Fibroblast of lung (primary cell): ENCODE data around the gene KCNMA1. TPM values are rescaled to one million over a fixed set of nuclear protein-coding genes. Genes with fewer than 3 reads are reported as not detected.

ENCODE experiments used
- DNase-seq, 2 donors: peaks; one replicate each; pipeline versions ENCODE4 v3.0.0 to v3.0.0-alpha.2; 2010; ENCODE audit warnings: low read depth in 2 of 2
- H2AFZ ChIP-seq: 2 replicates; pipeline ENCODE4 v1.5.1; 2012; ENCODE audit warnings: low read length, control low read depth, inconsistent platforms
- H3K27ac ChIP-seq: 2 replicates; pipeline ENCODE4 v1.5.1; 2011; ENCODE audit warnings: low read length, control low read depth; ENCODE audit not compliant: insufficient read depth
- H3K27me3 ChIP-seq: 2 replicates; pipeline ENCODE4 v1.5.1; 2011; ENCODE audit warnings: mild to moderate bottlenecking, low read length; ENCODE audit not compliant: control insufficient read depth, insufficient read depth
- H3K36me3 ChIP-seq: 2 replicates; pipeline ENCODE4 v1.5.1; 2011; ENCODE audit warnings: low read length; ENCODE audit not compliant: control insufficient read depth, insufficient read depth
- H3K4me1 ChIP-seq: 2 replicates; pipeline ENCODE4 v1.5.1; 2011; ENCODE audit warnings: low read length; ENCODE audit not compliant: control insufficient read depth, insufficient read depth; ENCODE audit errors: extremely low read depth
- H3K4me2 ChIP-seq: 2 replicates; pipeline ENCODE4 v1.5.1; 2011; ENCODE audit warnings: low read length, control low read depth; ENCODE audit not compliant: insufficient read depth; ENCODE audit errors: extremely low read depth
- H3K4me3 ChIP-seq, 4 experiments: fragments of 200-600 bp in 1 of 4; sonication (generic) in 1 of 4; replicated peaks in 1 of 4; 2 replicates each; pipeline ENCODE4 v1.5.1; 2011 to 2016; ENCODE audit warnings: low read length in 4 of 4, low read depth in 3 of 4, mild to moderate bottlenecking in 3 of 4, control low read depth in 2 of 4, inconsistent platforms in 1 of 4, mixed read lengths in 1 of 4; ENCODE audit not compliant: insufficient read depth in 1 of 4; ENCODE audit errors: control extremely low read depth in 1 of 4
- H3K79me2 ChIP-seq: 2 replicates; pipeline ENCODE4 v1.5.1; 2012; ENCODE audit warnings: mild to moderate bottlenecking, low read length, inconsistent platforms; ENCODE audit not compliant: control insufficient read depth, insufficient read depth
- H3K9ac ChIP-seq: 2 replicates; pipeline ENCODE4 v1.5.1; 2011; ENCODE audit warnings: mild to moderate bottlenecking, low read length, control low read depth; ENCODE audit not compliant: insufficient read depth
- H3K9me3 ChIP-seq: 2 replicates; pipeline ENCODE4 v1.5.1; 2012; ENCODE audit warnings: low read depth, low read length; ENCODE audit not compliant: control insufficient read depth, insufficient read depth
- H4K20me1 ChIP-seq: 2 replicates; pipeline ENCODE4 v1.5.1; 2011; ENCODE audit warnings: low read length; ENCODE audit not compliant: control insufficient read depth, insufficient read depth; ENCODE audit errors: extremely low read depth
- EZH2 ChIP-seq: IDR thresholded peaks from 2 replicates; pipeline ENCODE4 v1.5.1; 2012; ENCODE audit warnings: low read length, control low read depth, mild to moderate bottlenecking; ENCODE audit errors: missing control alignments
- polyA plus RNA-seq, 2 donors: library from polyadenylated mRNA; depleted of rRNA in 1 of 2; stranded (reverse) in 1 of 2; unstranded in 1 of 2; fragments of >200 nt; gene quantifications; 2 replicates each; pipeline ENCODE4 v1.2.1, GENCODE V29; 2011 to 2012; ENCODE audit warnings: missing spikeins in 1 of 2
- total RNA-seq: library from RNA; depleted of rRNA; stranded (reverse); fragments of >200 nt; gene quantifications from 2 replicates; pipeline ENCODE4 v1.2.1, GENCODE V29; 2014
- TF ChIP-seq, protein P1 (sequence below), 2 donors: IDR thresholded peaks in 1 of 2; conservative IDR thresholded peaks in 1 of 2; 1 replicate in 1 of 2; 2 replicates in 1 of 2; pipeline ENCODE4 v1.5.1; 2011 to 2012; ENCODE audit warnings: low read length in 2 of 2, control low read depth in 1 of 2, inconsistent platforms in 1 of 2, low read depth in 1 of 2, mild to moderate bottlenecking in 1 of 2

KCNMA1 gene
- total and polyA plus RNA-seq, 2 donors (not counting 1 experiment from before 2014, with no cell fraction given), result 31.0 to 138 TPM

DNA sequence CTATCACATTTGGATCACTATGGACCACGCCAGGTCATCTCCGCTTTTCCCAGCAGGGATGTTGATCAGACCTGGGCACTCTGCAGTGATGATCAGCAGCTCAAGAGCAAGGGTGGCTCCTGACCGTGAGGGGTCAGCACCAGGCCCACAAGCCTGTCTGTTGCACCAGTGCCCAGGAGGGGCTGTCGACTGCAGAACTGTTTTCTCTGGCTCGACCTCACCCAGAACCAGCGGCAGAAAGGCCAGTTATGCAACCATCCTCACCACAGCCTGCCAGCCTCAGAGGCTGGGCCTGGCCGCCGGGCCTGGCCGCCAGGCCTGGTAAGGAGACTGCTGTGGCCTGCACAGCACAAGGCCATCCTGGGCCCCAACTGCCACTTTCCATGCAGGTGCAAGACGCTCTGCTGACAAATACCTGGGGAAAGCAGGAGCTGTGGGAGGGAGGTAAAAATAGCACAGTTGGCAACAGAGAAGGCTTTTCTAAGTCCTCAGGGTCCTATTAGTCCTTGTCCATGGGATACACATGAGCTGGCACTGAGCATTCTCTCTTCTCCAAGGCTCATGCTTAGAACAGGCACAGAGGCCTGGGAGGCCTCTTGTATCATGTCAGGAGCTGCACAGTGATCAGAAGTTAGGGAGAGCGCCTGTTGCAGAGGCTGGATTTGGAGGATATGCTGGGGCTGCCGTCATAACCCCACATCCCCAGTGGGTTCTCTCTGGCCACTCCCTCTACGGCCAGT lies 17.5 kb downstream of the KCNMA1 start:
- peaks cover 23% of the 10 kb centered on the region for H3K79me2 ChIP-seq
- H3K27me3 ChIP-seq, result no peaks in the 10 kb centered on the region

DNA sequence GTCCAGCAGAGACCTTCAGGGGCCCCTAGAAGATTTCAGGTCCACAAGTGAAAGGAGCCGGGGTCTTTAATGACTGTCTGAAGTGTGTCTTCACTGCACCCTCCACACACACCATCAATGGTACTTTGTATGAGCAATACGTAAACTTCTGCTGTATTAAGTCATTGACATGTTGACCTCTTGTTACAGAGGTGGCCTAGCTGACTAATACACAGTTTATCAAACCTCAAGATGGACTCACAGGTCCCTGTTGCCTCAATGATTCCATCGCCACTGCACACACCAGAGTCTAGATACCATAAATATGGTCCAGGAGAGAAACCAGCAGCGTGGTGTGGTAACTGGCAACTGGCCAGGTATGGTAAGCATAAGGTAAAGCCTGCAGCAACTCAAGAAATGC lies 19.5 kb downstream of the KCNMA1 start:
- H3K4me3 ChIP-seq, result no peak overlapping the region
- H3K4me2 ChIP-seq, result no peak overlapping the region
- H3K4me1 ChIP-seq, result peaks cover 5% of the 10 kb centered on the region
- H3K79me2 ChIP-seq, result peaks cover 20% of the 10 kb centered on the region
- no peak overlapping the region for H3K9ac ChIP-seq
- no peaks in the 10 kb centered on the region for H4K20me1 ChIP-seq
- H3K36me3 ChIP-seq, result peaks cover 2% of the 10 kb centered on the region
- no peak overlapping the region for H3K27ac ChIP-seq
- DNase-seq, result no peak
- H3K27me3 ChIP-seq, result no peaks in the 10 kb centered on the region
- H2AFZ ChIP-seq, result no peak overlapping the region
- no peaks in the 10 kb centered on the region for H3K9me3 ChIP-seq
- TF ChIP-seq, protein P1, sequence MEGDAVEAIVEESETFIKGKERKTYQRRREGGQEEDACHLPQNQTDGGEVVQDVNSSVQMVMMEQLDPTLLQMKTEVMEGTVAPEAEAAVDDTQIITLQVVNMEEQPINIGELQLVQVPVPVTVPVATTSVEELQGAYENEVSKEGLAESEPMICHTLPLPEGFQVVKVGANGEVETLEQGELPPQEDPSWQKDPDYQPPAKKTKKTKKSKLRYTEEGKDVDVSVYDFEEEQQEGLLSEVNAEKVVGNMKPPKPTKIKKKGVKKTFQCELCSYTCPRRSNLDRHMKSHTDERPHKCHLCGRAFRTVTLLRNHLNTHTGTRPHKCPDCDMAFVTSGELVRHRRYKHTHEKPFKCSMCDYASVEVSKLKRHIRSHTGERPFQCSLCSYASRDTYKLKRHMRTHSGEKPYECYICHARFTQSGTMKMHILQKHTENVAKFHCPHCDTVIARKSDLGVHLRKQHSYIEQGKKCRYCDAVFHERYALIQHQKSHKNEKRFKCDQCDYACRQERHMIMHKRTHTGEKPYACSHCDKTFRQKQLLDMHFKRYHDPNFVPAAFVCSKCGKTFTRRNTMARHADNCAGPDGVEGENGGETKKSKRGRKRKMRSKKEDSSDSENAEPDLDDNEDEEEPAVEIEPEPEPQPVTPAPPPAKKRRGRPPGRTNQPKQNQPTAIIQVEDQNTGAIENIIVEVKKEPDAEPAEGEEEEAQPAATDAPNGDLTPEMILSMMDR (conservative IDR thresholded peaks at IDR 0.05 in 1 of 2, IDR thresholded peaks at IDR 0.05 in 1 of 2; ENCODE audit: low read depth in 1 of 2, low read length in 2 of 2), result no peak
- TF ChIP-seq EZH2, result no peak

More for the DNA sequence above, 17.5 kb downstream of the KCNMA1 start:
- TF ChIP-seq, protein P1 (conservative IDR thresholded peaks at IDR 0.05 in 1 of 2, IDR thresholded peaks at IDR 0.05 in 1 of 2; ENCODE audit: low read depth in 1 of 2, low read length in 2 of 2), result no peak
- no peak for TF ChIP-seq EZH2
- Histone ChIP-seq H4K20me1 (no peaks in the 10 kb centered on the region), H3K4me2 (no peak overlapping the region), H3K4me3 (no peak overlapping the region), H3K9me3 (no peaks in the 10 kb centered on the region), H3K4me1 (peaks cover 5% of the 10 kb centered on the region), H3K27ac (no peak overlapping the region), H2AFZ (no peak overlapping the region), H3K9ac (no peak overlapping the region), H3K36me3 (peaks cover 2% of the 10 kb centered on the region)
- DNase-seq, result no peak

DNA sequence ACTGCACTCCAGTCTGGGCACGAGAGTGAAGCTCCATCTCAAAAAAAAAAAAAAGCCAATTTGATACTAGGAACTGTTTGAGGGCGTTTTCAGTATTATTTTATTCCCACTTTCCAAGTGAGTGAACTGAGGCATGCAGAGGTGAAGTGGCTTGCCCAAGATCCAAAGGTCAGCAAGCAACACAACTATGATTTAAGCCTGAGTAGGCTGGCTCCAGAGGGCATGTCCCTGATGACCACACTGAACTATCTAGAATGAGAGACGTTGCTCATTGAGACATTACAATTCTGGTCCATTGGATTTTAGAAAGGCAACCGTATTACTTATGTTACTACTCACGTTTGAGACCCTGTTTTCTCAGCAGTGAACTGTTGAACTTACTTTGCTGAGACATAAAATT lies 20.8 kb downstream of the KCNMA1 start:
- DNase-seq, result no peak
- no peaks in the 10 kb centered on the region for H3K27me3 ChIP-seq
- H3K4me1 ChIP-seq, result peaks cover 5% of the 10 kb centered on the region
- TF ChIP-seq EZH2, result no peak
- TF ChIP-seq, protein P1 (conservative IDR thresholded peaks at IDR 0.05 in 1 of 2, IDR thresholded peaks at IDR 0.05 in 1 of 2; ENCODE audit: low read depth in 1 of 2, low read length in 2 of 2), result no peak
- H3K27ac ChIP-seq, result no peak overlapping the region
- H3K4me2 ChIP-seq, result no peak overlapping the region
- no peak overlapping the region for H2AFZ ChIP-seq
- H3K79me2 ChIP-seq, result peaks cover 15% of the 10 kb centered on the region
- no peaks in the 10 kb centered on the region for H3K9me3 ChIP-seq
- peaks cover 2% of the 10 kb centered on the region for H3K36me3 ChIP-seq
- H3K4me3 ChIP-seq, result no peak overlapping the region
- no peak overlapping the region for H3K9ac ChIP-seq
- no peaks in the 10 kb centered on the region for H4K20me1 ChIP-seq
